GM12865 (cell line): ENCODE data around the gene CCDC171.
A peak's percentile ranks its signal among the peaks of the same experiment; 100 is the strongest.

ENCODE experiments used
- DNase-seq: peaks from one replicate; pipeline ENCODE4 v3.0.0; 2010; ENCODE audit warnings: low read depth
- H3K4me3 ChIP-seq: 2 replicates; pipeline ENCODE4 v1.5.1; 2011; ENCODE audit warnings: mild to moderate bottlenecking, low read depth, low read length, control low read depth
- TF ChIP-seq, protein P1 (sequence below): IDR thresholded peaks from 2 replicates; pipeline ENCODE4 v1.5.1; 2011; ENCODE audit warnings: low read length, control low read depth, low read depth, inconsistent platforms; ENCODE audit not compliant: insufficient read depth; ENCODE audit errors: missing control alignments

CCDC171 gene

DNA sequence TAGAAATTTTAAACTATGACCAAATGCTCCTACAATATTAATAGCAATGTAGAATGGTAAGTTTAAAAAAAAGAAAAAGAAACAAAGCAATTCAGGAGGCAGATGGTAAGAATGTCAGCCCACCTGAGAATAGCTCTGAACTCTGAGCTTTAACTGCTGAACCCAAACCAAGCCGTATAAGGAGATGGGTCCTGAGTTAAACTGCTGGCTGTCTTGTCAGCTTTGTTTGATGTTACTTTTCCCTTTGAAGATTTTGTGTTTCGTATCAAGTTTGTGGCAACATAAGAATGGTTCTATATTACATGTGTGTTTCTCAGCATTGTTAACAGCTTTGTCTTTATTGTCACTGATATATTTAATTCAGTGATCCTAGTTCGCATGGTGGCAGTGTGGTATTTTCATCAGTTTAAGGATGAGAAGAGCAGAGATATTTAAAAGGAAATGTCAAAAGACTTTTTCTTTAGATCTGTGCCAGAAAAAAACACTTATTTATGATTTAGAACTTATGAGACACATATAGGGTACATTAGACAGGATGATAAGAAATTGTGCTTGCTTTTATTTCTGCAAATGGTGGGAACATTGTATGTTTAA, 390.1 kb downstream of the CCDC171 start:
- TF ChIP-seq, protein P1, sequence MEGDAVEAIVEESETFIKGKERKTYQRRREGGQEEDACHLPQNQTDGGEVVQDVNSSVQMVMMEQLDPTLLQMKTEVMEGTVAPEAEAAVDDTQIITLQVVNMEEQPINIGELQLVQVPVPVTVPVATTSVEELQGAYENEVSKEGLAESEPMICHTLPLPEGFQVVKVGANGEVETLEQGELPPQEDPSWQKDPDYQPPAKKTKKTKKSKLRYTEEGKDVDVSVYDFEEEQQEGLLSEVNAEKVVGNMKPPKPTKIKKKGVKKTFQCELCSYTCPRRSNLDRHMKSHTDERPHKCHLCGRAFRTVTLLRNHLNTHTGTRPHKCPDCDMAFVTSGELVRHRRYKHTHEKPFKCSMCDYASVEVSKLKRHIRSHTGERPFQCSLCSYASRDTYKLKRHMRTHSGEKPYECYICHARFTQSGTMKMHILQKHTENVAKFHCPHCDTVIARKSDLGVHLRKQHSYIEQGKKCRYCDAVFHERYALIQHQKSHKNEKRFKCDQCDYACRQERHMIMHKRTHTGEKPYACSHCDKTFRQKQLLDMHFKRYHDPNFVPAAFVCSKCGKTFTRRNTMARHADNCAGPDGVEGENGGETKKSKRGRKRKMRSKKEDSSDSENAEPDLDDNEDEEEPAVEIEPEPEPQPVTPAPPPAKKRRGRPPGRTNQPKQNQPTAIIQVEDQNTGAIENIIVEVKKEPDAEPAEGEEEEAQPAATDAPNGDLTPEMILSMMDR, result no peak
- DNase-seq, result no peak
- no peak overlapping the region for H3K4me3 ChIP-seq

DNA sequence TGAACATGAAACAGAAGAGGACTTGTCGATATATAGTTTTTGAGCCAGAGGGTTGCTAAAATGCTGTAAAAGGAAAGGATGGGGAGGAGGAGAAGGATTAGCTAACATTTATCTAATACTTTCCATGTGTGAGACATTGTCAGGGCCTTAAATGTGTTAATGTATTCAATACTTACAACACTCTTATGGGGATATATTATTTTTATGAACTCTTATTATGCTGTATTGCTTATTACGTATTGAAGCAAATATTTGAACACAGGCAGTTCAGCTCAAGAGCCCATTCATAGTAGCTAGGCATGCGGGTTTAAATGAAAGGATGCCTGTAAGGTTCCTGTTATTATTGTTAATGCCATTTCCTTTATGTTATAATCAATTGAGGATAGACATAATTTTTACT, 391.5 kb downstream of the CCDC171 start:
- no peak overlapping the region for H3K4me3 ChIP-seq
- TF ChIP-seq, protein P1, result no peak
- DNase-seq, result no peak

DNA sequence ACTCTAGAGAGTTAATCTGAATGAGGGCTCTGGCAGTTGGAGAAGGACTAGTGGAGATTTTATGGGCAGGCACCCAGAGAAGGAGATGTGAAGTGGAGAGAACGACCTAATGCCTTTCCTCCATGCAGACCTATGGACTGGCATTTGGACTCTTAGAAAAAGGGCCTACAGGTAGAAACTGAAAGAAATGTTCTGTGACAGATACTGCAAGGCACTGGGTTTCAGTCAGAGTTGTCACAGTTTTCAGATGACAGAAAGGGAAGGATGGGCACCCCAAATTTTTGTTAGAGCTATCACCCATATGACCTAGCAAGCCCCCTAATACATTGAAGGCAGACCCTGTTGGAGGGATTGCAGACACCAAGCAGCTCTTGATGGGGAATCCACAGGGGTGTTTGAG, 406.8 kb downstream of the CCDC171 start:
- H3K4me3 ChIP-seq, result no peak overlapping the region
- peak; percentile 9 for DNase-seq
- TF ChIP-seq, protein P1, result no peak

DNA sequence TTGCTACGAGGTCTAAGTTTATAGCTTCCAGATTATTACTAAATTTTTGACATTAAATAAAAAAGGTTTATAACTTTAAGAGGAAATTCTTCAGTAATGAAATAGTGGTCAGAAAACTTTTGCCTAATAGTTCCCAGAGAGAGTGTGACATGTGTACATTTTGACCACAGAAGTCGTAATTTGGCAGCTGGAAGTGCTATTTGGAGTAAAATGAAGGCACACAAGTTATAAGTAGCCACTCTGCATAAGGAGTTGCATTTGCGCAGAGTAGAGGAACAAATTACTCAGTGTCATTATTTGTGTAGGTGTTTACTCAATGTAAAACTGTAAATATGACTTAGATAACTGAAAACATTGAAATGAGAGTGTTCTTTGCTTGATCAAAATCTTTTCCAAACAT, 408.4 kb downstream of the CCDC171 start:
- DNase-seq, result no peak
- no peak overlapping the region for H3K4me3 ChIP-seq
- TF ChIP-seq, protein P1, result no peak

DNA sequence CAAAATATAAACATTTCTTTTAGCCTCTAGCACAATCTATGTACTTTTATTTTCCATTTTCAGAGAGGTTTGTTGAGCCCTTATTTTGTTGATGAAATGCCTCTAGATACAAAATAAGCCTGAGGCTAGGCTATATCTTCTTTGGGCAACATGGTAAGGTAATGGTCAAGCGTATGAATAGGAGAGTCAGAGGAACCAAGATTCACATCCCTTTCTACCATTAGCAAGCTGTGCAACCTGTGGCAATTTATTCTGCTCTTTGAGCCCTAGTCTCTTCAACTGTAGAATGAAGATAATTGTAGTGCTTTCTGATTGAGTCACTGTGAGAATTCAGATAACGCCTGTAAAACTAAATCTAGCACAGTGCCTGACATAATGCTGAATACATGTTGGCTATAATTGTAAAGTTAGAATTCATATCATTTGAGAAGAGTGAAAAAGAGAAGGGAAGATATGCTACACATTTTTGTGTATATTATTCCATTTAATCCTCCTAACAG, 412.5 kb downstream of the CCDC171 start:
- H3K4me3 ChIP-seq, result no peak overlapping the region
- TF ChIP-seq, protein P1, result no peak
- DNase-seq, result no peak

DNA sequence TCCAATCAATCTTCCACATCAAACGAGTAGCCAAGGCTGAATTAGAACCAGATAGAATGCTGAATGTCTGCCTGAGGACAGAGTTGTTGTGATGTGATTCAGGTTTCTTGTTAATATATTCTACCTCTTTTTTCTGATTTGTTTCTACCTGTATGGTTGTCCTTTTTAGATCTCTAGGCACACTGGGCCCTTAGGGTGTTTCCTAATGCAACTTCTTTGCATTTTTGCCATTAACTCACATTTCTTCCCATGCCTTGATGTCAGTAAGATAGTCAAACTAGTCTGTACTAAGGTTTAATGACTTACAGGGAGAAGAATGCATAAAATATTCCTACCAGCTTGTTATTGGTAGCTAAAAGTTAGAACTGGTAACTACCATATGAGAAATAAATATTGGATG, 413.6 kb downstream of the CCDC171 start:
- no peak overlapping the region for H3K4me3 ChIP-seq
- no peak for DNase-seq
- TF ChIP-seq, protein P1, result no peak

DNA sequence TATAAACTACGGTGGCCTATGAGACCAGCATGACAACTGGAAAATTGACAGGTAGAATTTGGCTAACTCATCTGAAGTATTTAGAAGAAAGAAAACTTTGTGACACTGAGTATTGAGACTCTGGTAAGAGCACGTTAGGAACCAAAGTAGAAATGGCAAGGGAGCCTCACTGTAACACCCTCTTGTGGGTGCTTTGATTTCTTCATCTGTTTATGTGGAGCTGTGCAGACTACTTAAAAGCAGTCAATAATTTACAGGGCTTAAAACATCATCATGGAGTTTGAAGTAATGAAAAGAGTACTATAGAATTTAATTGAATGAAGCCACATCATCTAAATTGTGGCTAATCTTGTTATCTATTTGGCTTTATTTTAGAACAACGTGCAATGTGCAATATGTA, 414.2 kb downstream of the CCDC171 start:
- H3K4me3 ChIP-seq, result no peak overlapping the region
- TF ChIP-seq, protein P1, result no peak
- no peak for DNase-seq
